ENCODE measurements around the gene NKIRAS2.

- TF ChIP-seq CTCF (IDR thresholded peaks at IDR 0.05) (no peak), SIN3A (IDR thresholded peaks at IDR 0.05; ENCODE audit: borderline replicate concordance, insufficient read depth, low read depth, low read length) (no peak), REST (IDR thresholded peaks at IDR 0.05; ENCODE audit: insufficient read depth in 1 of 2, low read depth in 2 of 2, low read length in 1 of 2) (no peak), POLR2AphosphoS5 (IDR thresholded peaks at IDR 0.05; ENCODE audit: low read depth, low read length) (0 out of 2 replicates have a peak, but pooled peaks have one; percentile 30), TCF7L2 (IDR thresholded peaks at IDR 0.05; ENCODE audit: low read depth, low read length) (no peak)
Observed at GRCh38 chr17:41970901-41971331, 49.0 kb upstream of the NKIRAS2 start.
